ENCODE measurements around the gene RPTOR.

Gene RPTOR

GRCh38 chr17:80942423-80943345 lies 398.0 kb downstream of the RPTOR start:
- ATAC-seq (replicated peaks; ENCODE audit: extremely low read depth, poor library complexity, severe bottlenecking) (no peak), DNase-seq (ENCODE audit: low spot score in 2 of 2) (no peak)
- Mint-ChIP-seq H3K4me3 (no peak overlapping the region), H3K4me1 (peaks cover 25% of the 10 kb centered on the region), H3K9me3 (no peaks in the 10 kb centered on the region), H3K36me3 (ENCODE audit: insufficient read depth) (peaks cover 22% of the 10 kb centered on the region), H3K27me3 (no peaks in the 10 kb centered on the region), H3K27ac (ENCODE audit: low read depth) (peak overlapping the region; percentile 29)

DNA sequence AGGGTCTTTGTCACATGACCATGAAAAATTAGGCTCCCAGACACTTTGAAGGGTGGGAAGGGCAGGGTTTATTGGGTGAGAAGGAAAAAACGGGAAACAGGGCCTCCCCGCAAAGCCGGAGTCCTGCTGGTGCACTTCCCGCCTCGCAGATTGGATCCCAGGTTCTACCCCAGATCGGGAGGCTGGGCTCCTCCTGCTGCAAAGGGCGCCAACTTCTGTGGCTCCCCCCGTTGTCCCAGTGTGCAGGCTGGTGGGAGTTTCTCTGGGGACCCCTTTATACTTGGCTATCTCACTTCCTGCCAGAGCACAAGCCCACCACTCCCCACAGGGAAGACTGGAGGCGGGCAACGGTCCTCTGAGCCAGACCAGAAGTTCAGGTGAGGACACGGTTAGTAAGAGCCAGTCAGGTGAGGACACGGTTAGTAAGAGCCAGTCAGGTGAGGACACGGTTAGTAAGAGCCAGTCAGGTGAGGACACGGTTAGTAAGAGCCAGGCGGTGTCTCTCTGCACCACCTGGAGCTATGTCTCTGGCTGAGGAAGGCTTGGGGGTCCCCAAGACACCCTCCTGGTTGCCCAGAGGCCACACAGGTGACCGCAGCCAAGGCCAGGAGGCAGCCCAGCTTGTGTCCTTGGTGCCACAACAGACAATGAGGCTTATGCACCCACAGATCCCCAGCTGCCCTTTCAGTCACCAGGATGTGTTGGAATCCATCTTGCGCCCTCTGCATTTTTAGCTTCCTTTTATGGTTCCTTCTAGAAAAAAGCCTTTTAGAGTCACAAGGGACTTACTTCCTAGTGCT lies 398.9 kb downstream of the RPTOR start:
- Mint-ChIP-seq H3K36me3 (ENCODE audit: insufficient read depth) (peaks cover 23% of the 10 kb centered on the region), H3K4me3 (no peak overlapping the region), H3K27me3 (no peaks in the 10 kb centered on the region), H3K27ac (ENCODE audit: low read depth) (no peak overlapping the region), H3K9me3 (no peaks in the 10 kb centered on the region), H3K4me1 (peaks cover 16% of the 10 kb centered on the region)
- ATAC-seq (replicated peaks; ENCODE audit: extremely low read depth, poor library complexity, severe bottlenecking) (no peak), DNase-seq (ENCODE audit: low spot score in 2 of 2) (no peak)

DNA sequence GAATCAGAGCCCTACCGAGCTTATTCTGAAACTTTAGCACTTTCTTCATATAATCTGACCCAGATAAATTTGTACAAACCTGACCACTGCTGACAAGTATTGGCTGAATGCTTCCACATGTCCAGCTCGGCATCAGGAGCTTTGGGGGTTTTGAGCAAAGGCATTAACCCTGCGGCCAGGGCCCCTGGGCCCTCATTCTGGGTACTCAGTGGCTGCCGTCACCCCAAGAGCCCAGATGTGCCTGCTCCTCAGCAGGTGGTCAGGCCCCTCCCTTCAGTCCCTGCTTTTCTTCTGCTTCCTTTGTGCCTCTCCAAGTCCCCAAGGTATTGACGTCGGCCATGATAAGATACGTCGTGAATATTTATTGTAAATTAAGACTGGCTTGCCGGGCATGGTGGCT lies 399.7 kb downstream of the RPTOR start:
- Mint-ChIP-seq H3K27ac (ENCODE audit: low read depth) (no peak overlapping the region), H3K4me3 (no peak overlapping the region), H3K36me3 (ENCODE audit: insufficient read depth) (peaks cover 24% of the 10 kb centered on the region), H3K9me3 (no peaks in the 10 kb centered on the region), H3K4me1 (peaks cover 8% of the 10 kb centered on the region), H3K27me3 (no peaks in the 10 kb centered on the region)
- ATAC-seq (replicated peaks; ENCODE audit: extremely low read depth, poor library complexity, severe bottlenecking) (no peak), DNase-seq (ENCODE audit: low spot score in 2 of 2) (no peak)

DNA sequence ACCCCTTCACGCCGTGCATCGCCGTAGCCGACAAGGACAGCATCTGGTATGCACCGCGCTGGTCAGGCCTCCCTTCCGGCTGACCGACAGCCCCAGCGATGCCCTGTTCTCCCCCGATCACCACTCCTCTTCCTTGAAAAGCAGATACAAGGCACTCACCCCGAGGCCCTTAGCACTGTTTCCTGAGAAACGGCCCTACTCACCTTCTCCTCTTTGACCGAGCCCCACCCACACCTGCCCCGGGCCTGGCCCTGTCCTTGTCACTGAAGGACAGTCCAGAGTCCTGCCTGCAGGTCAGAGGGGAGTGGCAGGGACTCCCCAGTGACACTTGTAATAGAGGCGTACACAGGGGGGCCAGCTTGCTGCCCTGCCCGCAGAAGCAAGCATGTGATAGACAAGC lies 401.1 kb downstream of the RPTOR start:
- Mint-ChIP-seq H3K27ac (ENCODE audit: low read depth) (no peak overlapping the region), H3K9me3 (no peaks in the 10 kb centered on the region), H3K36me3 (ENCODE audit: insufficient read depth) (peaks cover 21% of the 10 kb centered on the region), H3K4me3 (no peak overlapping the region), H3K27me3 (no peaks in the 10 kb centered on the region), H3K4me1 (peaks cover 4% of the 10 kb centered on the region)
- ATAC-seq (replicated peaks; ENCODE audit: extremely low read depth, poor library complexity, severe bottlenecking) (no peak), DNase-seq (ENCODE audit: low spot score in 2 of 2) (no peak)

- H3K9me3 Mint-ChIP-seq = no peaks in the 10 kb centered on the region
- H3K36me3 Mint-ChIP-seq (ENCODE audit: insufficient read depth) = peaks cover 24% of the 10 kb centered on the region
- H3K27me3 Mint-ChIP-seq = no peaks in the 10 kb centered on the region
- DNase-seq (ENCODE audit: low spot score in 2 of 2) (no peak), ATAC-seq (replicated peaks; ENCODE audit: extremely low read depth, poor library complexity, severe bottlenecking) (no peak)
- H3K4me1 Mint-ChIP-seq = peaks cover 4% of the 10 kb centered on the region
- no peak overlapping the region for H3K4me3 Mint-ChIP-seq
- no peak overlapping the region for H3K27ac Mint-ChIP-seq (ENCODE audit: low read depth)
These were observed 401.8 kb downstream of the RPTOR start for GRCh38 chr17:80946449-80946848.

GRCh38 chr17:80947200-80947940 lies 402.7 kb downstream of the RPTOR start:
- H3K9me3 Mint-ChIP-seq = no peaks in the 10 kb centered on the region
- peaks cover 4% of the 10 kb centered on the region for H3K4me1 Mint-ChIP-seq
- no peak for ATAC-seq (replicated peaks; ENCODE audit: extremely low read depth, poor library complexity, severe bottlenecking)
- peaks cover 22% of the 10 kb centered on the region for H3K36me3 Mint-ChIP-seq (ENCODE audit: insufficient read depth)
- DNase-seq (ENCODE audit: low spot score in 2 of 2) = no peak
- no peak overlapping the region for H3K4me3 Mint-ChIP-seq
- H3K27me3 Mint-ChIP-seq = no peaks in the 10 kb centered on the region
- no peak overlapping the region for H3K27ac Mint-ChIP-seq (ENCODE audit: low read depth)

GRCh38 chr17:80948019-80948975 lies 403.7 kb downstream of the RPTOR start:
- Mint-ChIP-seq H3K4me3 (no peak overlapping the region), H3K9me3 (no peaks in the 10 kb centered on the region), H3K36me3 (ENCODE audit: insufficient read depth) (peaks cover 20% of the 10 kb centered on the region), H3K27me3 (no peaks in the 10 kb centered on the region), H3K4me1 (peaks cover 4% of the 10 kb centered on the region), H3K27ac (ENCODE audit: low read depth) (no peak overlapping the region)
- ATAC-seq (replicated peaks; ENCODE audit: extremely low read depth, poor library complexity, severe bottlenecking) = no peak
- DNase-seq (ENCODE audit: low spot score in 2 of 2) = no peak

DNA sequence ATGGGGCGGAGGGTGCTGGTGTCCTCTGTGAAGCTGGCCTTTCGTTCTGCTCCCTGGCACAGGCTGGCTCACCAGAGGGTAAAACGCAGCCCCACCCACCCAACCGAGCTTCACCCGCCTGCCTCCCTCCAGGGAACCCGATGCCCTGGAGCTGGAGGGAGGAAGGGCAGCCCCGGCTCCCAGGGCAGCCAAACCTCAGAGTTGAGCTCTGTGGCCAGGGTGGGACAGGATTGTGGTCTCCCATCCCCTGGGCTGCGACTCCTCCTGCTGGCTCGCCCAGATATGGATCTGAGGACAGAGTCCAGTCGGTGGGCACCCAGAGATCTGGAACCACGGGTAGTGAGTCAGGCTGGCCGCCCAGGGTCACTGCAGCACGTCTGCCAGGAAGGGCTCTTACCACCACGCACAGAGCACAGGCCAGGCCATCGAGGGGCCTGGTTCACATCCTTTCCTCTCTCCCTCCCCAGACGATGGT lies 404.4 kb downstream of the RPTOR start:
- DNase-seq (ENCODE audit: low spot score in 2 of 2) (no peak), ATAC-seq (replicated peaks; ENCODE audit: extremely low read depth, poor library complexity, severe bottlenecking) (no peak)
- Mint-ChIP-seq H3K27ac (ENCODE audit: low read depth) (no peak overlapping the region), H3K9me3 (no peaks in the 10 kb centered on the region), H3K27me3 (no peaks in the 10 kb centered on the region), H3K36me3 (ENCODE audit: insufficient read depth) (peaks cover 22% of the 10 kb centered on the region), H3K4me1 (peaks cover 4% of the 10 kb centered on the region), H3K4me3 (no peak overlapping the region)

DNA sequence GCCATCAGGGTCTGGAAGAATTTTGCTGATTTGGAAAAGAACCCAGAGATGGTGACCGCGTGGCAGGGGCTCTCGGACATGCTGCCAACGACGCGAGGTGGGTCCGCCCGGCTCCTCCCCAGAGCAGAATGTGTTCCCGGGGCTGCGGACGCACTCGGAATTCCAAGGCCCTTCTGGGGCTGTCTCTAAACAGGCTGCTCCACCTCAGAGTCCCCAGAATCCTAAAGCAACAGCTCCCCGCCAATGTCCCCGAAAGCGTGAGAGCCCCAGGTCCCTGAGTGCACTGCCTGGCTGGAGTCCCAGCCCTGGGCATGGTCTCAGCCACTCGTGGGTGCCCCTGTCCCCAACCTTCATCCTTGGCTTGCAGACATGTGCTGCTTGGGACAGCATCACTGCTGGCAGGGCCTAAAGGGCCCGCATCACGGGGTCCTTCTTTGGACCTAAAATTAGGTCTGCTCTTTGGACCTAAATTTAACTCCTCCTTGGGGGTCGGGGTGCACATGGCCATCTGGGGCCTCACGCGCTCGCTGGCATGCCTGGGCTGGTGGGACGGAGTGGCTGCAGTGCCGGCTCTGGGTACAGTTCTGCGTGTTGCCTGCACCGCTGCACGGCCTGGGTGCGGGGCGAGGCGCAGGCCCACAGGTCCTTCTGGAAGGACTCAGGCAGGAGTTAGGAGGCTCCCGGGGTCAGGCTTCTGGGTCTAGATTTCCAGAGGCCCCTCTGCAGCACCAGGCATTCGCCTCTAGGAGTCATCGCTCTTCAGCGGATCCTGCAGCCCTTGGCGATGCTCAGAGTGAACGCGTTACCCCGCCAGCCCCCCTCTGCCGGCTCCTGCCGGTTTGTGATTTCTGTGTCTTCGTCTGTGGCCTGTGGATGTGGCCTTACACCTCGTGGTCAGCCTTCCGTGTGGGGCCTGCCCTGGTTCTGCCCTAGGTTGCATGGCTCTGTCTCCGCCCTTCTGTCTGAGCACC lies 405.1 kb downstream of the RPTOR start:
- Mint-ChIP-seq H3K27ac (ENCODE audit: low read depth) (no peak overlapping the region), H3K4me1 (peaks cover 4% of the 10 kb centered on the region), H3K27me3 (no peaks in the 10 kb centered on the region), H3K36me3 (ENCODE audit: insufficient read depth) (peaks cover 20% of the 10 kb centered on the region), H3K4me3 (no peak overlapping the region), H3K9me3 (no peaks in the 10 kb centered on the region)
- ATAC-seq (replicated peaks; ENCODE audit: extremely low read depth, poor library complexity, severe bottlenecking) (no peak), DNase-seq (ENCODE audit: low spot score in 2 of 2) (no peak)

- Mint-ChIP-seq H3K9me3 (no peaks in the 10 kb centered on the region), H3K27ac (ENCODE audit: low read depth) (no peak overlapping the region), H3K27me3 (no peaks in the 10 kb centered on the region), H3K4me1 (peaks cover 4% of the 10 kb centered on the region), H3K36me3 (ENCODE audit: insufficient read depth) (peaks cover 19% of the 10 kb centered on the region), H3K4me3 (no peak overlapping the region)
- no peak for ATAC-seq (replicated peaks; ENCODE audit: extremely low read depth, poor library complexity, severe bottlenecking)
- DNase-seq (ENCODE audit: low spot score in 2 of 2) = no peak
These were observed 406.0 kb downstream of the RPTOR start for GRCh38 chr17:80950466-80951120.

Data from central memory CD8-positive, alpha-beta T cell (primary cell).